ENCODE measurements around the gene SH3RF3. TPM values are rescaled to one million over a fixed set of nuclear protein-coding genes. Genes with fewer than 3 reads are reported as not detected.
A peak's percentile ranks its signal among the peaks of the same experiment; 100 is the strongest.

Gene SH3RF3
- total and polyA plus RNA-seq, 2 donors (not counting 1 experiment from before 2014, with no cell fraction given) = 8.3 to 10.1 TPM

DNA sequence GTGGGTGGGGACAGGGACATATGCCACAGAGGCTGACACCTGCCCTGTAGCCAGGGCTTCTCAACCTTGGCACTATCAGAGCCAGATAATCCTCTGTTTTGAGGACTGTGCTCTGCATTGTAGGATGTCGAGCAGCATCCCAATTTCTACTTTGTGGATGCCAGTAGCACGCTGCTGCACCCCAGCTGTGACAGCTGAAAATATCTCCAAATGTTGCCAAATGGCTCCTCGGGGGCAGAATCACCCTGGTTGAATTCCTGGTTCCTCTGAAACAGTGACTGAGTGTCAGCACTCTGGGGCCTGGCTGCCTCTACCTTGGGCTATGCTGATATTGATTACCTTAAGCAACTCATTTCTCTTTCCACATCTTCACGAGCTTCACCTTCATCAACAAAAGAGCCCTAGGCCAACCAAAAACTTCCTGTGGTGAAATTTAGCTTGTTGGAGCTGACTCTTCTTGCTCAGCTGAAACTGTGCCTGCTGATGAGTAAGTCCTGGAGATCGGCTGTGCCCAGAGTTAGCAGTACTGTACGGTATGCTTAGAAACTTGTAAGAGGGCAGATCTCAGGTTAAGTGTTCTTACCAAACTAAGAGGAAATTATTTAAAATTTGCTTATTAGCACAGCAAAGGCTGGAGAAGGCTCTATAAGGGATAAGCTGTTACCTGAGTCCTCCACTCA, 346.7 kb downstream of the SH3RF3 start:
- Histone ChIP-seq H3K36me3 (ENCODE audit: control insufficient read depth, insufficient read depth, low read length) (no peaks in the 10 kb centered on the region), H3K4me1 (ENCODE audit: control insufficient read depth, extremely low read depth, insufficient read depth, low read length) (peaks cover 2% of the 10 kb centered on the region), H2AFZ (ENCODE audit: low read length) (no peak overlapping the region), H3K9me3 (ENCODE audit: control insufficient read depth, insufficient read depth, low read depth, low read length) (no peaks in the 10 kb centered on the region), H3K9ac (ENCODE audit: insufficient read depth, low read length) (no peak overlapping the region), H4K20me1 (ENCODE audit: control insufficient read depth, extremely low read depth, insufficient read depth, low read length) (no peaks in the 10 kb centered on the region), H3K4me3 (replicated peaks in 1 of 4; ENCODE audit: control extremely low read depth in 1 of 4, insufficient read depth in 1 of 4, low read depth in 3 of 4, low read length in 4 of 4) (no peak overlapping the region), H3K27me3 (ENCODE audit: control insufficient read depth, insufficient read depth, low read length) (no peaks in the 10 kb centered on the region), H3K79me2 (ENCODE audit: control insufficient read depth, insufficient read depth, low read length) (no peaks in the 10 kb centered on the region), H3K4me2 (ENCODE audit: extremely low read depth, insufficient read depth, low read length) (no peak overlapping the region), H3K27ac (ENCODE audit: insufficient read depth, low read length) (no peak overlapping the region)
- TF ChIP-seq EZH2 (IDR thresholded peaks at IDR 0.05; ENCODE audit: low read length, missing control alignments) (no peak), CTCF (conservative IDR thresholded peaks at IDR 0.05 in 1 of 2, IDR thresholded peaks at IDR 0.05 in 1 of 2; ENCODE audit: low read depth in 1 of 2, low read length in 2 of 2) (no peak)
- peak; percentile 63 to 81 for DNase-seq (ENCODE audit: low read depth in 2 of 2)

GRCh38 chr2:109476641-109477441, 347.8 kb downstream of the SH3RF3 start:
- H3K4me2 ChIP-seq (ENCODE audit: extremely low read depth, insufficient read depth, low read length) = no peak overlapping the region
- H3K4me1 ChIP-seq (ENCODE audit: control insufficient read depth, extremely low read depth, insufficient read depth, low read length) = peaks cover 2% of the 10 kb centered on the region
- H4K20me1 ChIP-seq (ENCODE audit: control insufficient read depth, extremely low read depth, insufficient read depth, low read length) = no peaks in the 10 kb centered on the region
- no peaks in the 10 kb centered on the region for H3K79me2 ChIP-seq (ENCODE audit: control insufficient read depth, insufficient read depth, low read length)
- no peak for DNase-seq (ENCODE audit: low read depth in 2 of 2)
- no peaks in the 10 kb centered on the region for H3K27me3 ChIP-seq (ENCODE audit: control insufficient read depth, insufficient read depth, low read length)
- H3K36me3 ChIP-seq (ENCODE audit: control insufficient read depth, insufficient read depth, low read length) = no peaks in the 10 kb centered on the region
- TF ChIP-seq CTCF (conservative IDR thresholded peaks at IDR 0.05 in 1 of 2, IDR thresholded peaks at IDR 0.05 in 1 of 2; ENCODE audit: low read depth in 1 of 2, low read length in 2 of 2) = no peak
- TF ChIP-seq EZH2 (IDR thresholded peaks at IDR 0.05; ENCODE audit: low read length, missing control alignments) = no peak
- no peaks in the 10 kb centered on the region for H3K9me3 ChIP-seq (ENCODE audit: control insufficient read depth, insufficient read depth, low read depth, low read length)
- no peak overlapping the region for H2AFZ ChIP-seq (ENCODE audit: low read length)
- H3K4me3 ChIP-seq (replicated peaks in 1 of 4; ENCODE audit: control extremely low read depth in 1 of 4, insufficient read depth in 1 of 4, low read depth in 3 of 4, low read length in 4 of 4) = no peak overlapping the region
- H3K9ac ChIP-seq (ENCODE audit: insufficient read depth, low read length) = no peak overlapping the region
- no peak overlapping the region for H3K27ac ChIP-seq (ENCODE audit: insufficient read depth, low read length)

- no peaks in the 10 kb centered on the region for H3K9me3 ChIP-seq (ENCODE audit: control insufficient read depth, insufficient read depth, low read depth, low read length)
- H3K36me3 ChIP-seq (ENCODE audit: control insufficient read depth, insufficient read depth, low read length) = no peaks in the 10 kb centered on the region
- no peak overlapping the region for H2AFZ ChIP-seq (ENCODE audit: low read length)
- H3K4me3 ChIP-seq (replicated peaks in 1 of 4; ENCODE audit: control extremely low read depth in 1 of 4, insufficient read depth in 1 of 4, low read depth in 3 of 4, low read length in 4 of 4) = no peak overlapping the region
- no peak overlapping the region for H3K4me2 ChIP-seq (ENCODE audit: extremely low read depth, insufficient read depth, low read length)
- no peaks in the 10 kb centered on the region for H4K20me1 ChIP-seq (ENCODE audit: control insufficient read depth, extremely low read depth, insufficient read depth, low read length)
- H3K9ac ChIP-seq (ENCODE audit: insufficient read depth, low read length) = no peak overlapping the region
- DNase-seq (ENCODE audit: low read depth in 2 of 2) = no peak
- TF ChIP-seq CTCF (conservative IDR thresholded peaks at IDR 0.05 in 1 of 2, IDR thresholded peaks at IDR 0.05 in 1 of 2; ENCODE audit: low read depth in 1 of 2, low read length in 2 of 2) (no peak), EZH2 (IDR thresholded peaks at IDR 0.05; ENCODE audit: low read length, missing control alignments) (no peak)
- H3K79me2 ChIP-seq (ENCODE audit: control insufficient read depth, insufficient read depth, low read length) = no peaks in the 10 kb centered on the region
- H3K4me1 ChIP-seq (ENCODE audit: control insufficient read depth, extremely low read depth, insufficient read depth, low read length) = peaks cover 2% of the 10 kb centered on the region
- no peaks in the 10 kb centered on the region for H3K27me3 ChIP-seq (ENCODE audit: control insufficient read depth, insufficient read depth, low read length)
- no peak overlapping the region for H3K27ac ChIP-seq (ENCODE audit: insufficient read depth, low read length)
These were observed 350.0 kb downstream of the SH3RF3 start for GRCh38 chr2:109478906-109479493.

All from fibroblast of lung (primary cell).